HG02798 (cell line): ENCODE data around the gene DDX3Y.

Experiments used
- ATAC-seq: cut with Tn5 transposase; IDR thresholded peaks from one replicate; pipeline ENCODE4 v1.9.1; 2021; ENCODE audit warnings: mild to moderate bottlenecking; ENCODE audit not compliant: unreplicated experiment, poor library complexity

Gene DDX3Y

DNA sequence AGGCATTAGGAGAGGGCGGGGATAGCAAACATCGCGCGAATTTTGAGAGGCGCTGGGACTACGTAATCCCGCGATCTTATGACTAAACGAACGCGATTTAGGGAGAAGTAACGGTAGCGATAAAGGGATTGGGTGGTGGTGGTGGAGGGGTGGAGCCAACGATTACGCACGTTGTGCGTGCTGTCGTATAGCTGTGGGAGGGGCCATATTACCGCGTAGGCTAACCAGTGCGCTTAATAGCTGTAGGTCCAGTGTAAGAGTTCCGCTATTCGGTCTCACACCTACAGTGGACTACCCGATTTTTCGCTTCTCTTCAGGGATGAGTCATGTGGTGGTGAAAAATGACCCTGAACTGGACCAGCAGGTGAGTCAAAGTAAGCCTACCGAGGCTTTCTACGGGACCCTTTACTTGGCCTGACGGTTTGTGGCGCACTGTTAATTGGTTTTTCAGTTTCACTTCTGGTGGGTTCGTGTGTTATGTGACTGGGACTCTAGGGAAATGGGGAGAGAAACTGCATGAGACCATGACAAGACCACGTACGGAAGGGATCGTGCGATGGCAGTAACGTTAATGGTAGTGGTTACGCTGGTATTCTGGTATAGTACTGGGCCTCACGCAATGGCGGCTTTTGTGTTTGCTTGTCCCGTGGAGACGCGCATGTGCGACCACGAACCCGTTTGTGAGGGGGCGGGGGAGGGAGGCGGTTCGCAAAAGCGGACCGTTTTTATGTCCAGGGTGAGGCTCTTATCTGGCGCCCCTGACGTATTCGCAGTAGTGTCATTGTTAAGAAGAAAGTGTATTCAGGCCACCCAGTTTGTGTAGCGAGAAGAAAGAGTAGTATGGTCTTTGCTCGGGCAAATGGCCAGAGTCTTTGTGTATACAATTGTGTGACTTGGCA, at the start of gene DDX3Y:
TSS of gene DDX3Y (plus strand) at position 251 of the 899 bp plus-strand sequence. CDS start at position 320, 69 bp downstream.
- peak; percentile 89 for ATAC-seq

DNA sequence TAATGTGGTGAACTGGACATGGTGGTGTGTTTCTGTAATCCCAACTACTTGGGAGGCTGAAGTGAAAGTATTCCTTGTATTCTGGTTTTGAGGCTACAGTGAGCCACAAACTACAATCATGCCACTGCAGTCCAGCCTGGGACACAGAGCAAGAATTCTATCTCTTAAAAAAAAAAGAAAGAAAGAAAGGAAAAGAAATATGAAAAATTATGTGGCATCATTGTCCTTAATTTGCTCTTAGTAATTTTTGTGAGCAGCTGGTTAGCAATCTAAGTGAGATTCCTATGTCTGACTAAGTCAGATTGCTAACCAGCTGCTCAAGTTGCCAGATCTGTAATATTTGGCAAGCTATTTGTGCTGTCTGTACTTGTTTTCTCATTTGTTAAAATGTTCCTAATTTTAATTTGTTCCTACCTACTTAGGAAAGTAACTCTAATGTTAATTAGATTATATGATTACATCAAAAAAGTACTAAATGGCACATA, 48.8 kb upstream of the DDX3Y start:
- ATAC-seq: no peak

DNA sequence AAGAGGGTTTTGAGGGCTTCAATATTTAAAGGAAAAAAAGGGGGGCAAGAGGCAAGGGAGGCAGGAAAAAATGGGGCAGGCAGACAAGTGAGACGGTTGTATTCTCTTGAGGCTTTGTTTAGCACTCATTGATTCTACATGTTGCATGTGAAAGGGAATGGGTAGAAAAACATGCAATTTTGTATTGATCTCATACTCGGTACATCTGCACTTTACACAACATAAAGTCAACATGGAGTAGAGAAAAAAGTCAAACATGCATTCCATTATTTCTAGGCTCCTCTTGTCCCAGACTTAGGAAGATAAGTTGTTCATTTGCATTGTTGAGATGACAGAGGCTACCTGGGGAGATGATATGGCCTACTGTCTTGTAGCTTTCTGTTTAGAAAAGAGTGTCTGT, 36.7 kb upstream of the DDX3Y start:
- ATAC-seq: no peak

DNA sequence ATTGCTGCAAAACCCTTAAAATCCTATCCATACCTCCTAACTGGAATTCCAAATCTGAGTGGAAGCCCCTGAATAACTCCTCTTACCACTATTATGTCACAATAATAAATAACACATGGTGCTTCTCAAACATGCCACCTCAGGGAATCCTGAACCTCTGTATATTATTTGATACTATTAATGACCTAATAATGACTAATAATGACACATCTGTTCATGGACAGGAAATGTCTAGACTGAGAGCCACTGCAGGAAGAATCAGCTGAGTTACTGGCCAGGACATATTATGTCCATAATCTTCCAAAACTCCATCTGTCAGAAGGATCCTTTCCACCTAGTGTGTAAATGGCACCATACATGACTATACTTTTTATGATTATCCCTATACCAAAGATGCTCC, 7.7 kb upstream of the DDX3Y start:
- no peak for ATAC-seq

DNA sequence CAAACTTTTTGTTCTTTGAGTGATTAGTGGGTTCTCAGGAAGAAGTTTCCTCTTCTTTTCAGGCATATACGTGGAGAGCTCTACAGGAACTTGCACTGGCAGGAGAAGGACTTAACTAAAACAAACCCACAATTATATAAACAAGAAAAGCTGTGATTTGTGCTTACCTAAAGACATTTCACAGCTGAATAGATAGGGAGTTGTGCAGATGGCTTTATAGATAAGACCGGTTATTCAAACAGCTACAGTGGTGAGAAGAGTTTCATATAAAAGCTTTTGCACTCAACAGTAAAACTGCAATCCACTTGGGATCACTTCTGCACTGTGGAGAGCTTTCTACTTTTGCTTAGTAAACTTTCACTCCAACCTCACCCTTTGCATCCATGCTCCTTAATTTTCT, 6.1 kb upstream of the DDX3Y start:
- ATAC-seq: no peak

DNA sequence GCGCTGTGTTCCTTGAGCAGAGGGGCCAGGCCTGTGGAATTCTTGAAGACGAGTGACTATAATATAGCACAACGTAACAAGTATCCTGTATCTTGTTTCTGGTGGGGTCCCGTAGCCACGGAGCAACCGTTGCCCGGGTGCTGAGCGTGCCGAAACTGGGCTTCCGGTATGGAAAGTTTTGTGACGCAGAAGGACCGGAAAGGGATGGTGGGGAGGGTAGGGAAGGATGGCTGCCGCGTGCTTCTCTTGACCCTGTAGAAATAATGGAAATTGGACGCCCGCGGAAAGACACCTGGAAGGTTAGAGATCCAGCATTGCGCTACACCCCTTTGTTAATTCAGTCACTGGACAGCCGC, 827 bp downstream of the DDX3Y start:
- ATAC-seq: peak; percentile 49

DNA sequence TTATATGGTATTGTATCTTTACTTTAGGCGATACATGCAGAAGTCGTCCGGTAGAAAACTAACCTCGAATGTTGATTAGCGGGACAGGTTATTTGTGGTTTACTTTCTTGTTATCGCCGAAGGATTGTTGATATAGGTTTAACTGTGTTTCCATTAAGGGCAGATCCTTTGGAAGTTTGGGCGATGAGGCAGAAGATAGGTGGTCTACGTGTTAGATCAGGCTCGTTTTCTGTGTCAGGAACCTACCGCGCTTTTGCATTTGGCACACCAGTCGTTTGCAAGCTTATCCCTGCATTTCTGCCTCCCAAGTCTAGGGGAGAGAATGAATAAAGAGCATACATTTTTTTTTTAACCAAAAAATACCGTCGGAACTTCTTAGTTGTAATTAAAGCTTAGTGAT, 1.2 kb downstream of the DDX3Y start:
- no peak for ATAC-seq

DNA sequence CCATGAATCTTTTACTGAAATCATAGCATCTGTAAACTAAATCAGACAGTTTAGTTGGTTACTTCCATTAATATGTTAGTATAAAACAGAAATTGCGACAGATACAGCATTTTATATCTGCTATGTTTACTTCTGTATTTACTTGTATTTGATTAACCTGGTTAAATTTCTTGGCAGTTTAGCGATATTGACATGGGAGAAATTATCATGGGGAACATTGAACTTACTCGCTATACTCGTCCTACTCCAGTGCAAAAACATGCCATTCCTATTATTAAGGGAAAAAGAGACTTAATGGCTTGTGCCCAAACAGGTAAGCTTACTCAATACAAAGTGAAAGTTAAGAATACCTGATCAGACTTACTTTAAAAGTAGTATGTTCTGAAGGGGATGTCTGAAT, 8.9 kb downstream of the DDX3Y start:
- ATAC-seq: no peak

DNA sequence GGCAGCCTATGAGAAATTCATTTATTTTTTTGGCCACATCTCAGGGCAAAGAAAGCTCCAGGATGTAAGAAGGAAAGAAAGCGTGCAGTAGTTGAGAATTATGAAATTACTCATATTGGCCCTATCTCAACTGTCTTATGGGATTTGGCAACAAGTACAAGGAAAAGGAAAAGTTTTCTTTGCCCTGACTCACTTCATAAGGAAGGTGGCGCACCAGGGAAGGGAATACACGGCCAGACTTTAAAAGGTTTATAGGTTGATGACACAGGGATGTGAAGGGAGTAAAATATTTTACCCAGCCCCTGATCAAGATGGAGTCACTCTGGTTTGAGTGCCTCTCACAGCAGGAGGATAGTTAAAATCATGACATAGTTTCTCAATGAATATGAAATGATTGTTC, 23.4 kb downstream of the DDX3Y start:
- ATAC-seq: no peak

DNA sequence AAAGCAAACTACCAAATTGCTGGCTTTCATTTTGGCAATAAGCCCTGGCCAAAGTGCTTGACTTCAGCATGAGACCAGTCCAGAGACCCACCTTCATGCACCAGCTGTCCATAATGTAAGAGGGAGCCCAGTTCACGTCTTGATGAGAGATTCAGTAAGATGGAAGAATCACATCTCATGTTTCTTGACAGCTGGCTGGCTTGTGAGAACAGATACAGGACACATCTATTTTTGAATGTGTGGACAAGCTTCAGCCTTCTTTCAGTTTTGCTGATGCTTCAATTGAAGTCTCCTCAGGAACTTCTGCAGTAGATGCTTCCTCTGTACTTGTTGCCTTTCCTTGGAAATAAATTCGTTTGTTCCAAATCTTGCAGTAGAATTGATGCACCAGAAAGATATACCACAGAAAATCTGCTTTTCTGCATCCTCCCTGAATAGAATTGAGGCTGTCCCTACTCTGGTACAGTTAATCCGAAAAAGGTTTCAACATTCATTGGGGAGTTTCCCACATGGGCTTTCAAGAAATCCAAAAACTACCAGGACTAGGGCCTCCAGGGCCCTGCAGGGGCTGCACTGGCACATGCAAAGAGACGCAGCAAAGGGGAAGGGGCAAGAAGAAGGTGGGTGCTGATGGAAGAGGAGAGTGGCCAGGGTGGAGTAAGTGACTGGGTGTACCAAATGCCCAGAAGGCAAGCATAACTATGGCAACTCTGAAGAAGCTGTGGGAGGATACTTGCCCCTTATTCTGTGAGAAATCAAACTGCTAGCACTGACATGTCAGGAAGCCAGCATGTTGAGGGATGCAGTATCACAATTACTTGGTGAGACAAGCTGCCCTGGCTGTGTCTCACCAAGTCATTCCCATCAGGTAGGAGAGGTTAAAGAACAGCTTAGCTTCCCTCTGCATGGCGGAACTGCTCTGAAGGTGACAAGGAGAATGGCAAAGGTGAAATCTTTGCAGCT, 37.3 kb downstream of the DDX3Y start:
- ATAC-seq: peak; percentile 66
